ENCODE measurements around the gene YEATS4.

DNA sequence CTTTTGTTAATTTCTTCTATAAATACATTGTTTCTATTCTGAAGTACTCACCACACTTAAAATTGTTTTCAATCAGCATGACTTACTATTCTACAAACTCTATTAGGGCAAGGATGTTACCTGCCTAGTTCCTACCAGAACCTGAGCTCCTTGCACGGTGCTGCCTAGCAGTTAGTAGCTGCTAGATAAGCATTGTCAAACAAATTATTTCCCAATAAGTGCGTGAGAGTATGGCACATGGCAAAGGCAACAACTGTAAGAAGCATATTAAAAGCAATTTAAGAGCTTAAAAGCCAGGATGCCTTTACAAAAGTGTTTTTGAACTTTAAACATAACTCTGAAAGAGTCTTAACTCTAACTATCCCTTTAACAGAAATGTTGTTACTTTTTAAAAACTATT, 19.5 kb upstream of the YEATS4 start:
- TF ChIP-seq EZH2phosphoT487 (IDR thresholded peaks at IDR 0.05; ENCODE audit: insufficient read depth, low read depth): no peak
- no peak for TF ChIP-seq EZH2 (IDR thresholded peaks at IDR 0.05; ENCODE audit: insufficient read depth, poor library complexity, severe bottlenecking)
